Smooth muscle cell of the brain vasculature (primary cell): Measurements from ENCODE around the gene FAAP20.

ENCODE experiments used
- DNase-seq: peaks from one replicate; pipeline ENCODE4 v3.0.0-alpha.2; 2012; ENCODE audit warnings: low read depth, low spot score

The FAAP20 gene

GRCh38 chr1:2178875-2179274, 15.7 kb downstream of the FAAP20 start:
- no peak for DNase-seq

- no peak for DNase-seq
Observed at GRCh38 chr1:2177946-2178538, 16.5 kb downstream of the FAAP20 start.

GRCh38 chr1:2177541-2177940, 17.0 kb downstream of the FAAP20 start:
- DNase-seq = no peak

- DNase-seq = no peak
Observed at GRCh38 chr1:2176615-2177014, 18.0 kb downstream of the FAAP20 start.

- no peak for DNase-seq
Observed at GRCh38 chr1:2175681-2176454, 18.7 kb downstream of the FAAP20 start.

GRCh38 chr1:2175055-2175414, 19.5 kb downstream of the FAAP20 start:
- no peak for DNase-seq

- no peak for DNase-seq
Observed at GRCh38 chr1:2174348-2175054, 20.1 kb downstream of the FAAP20 start.

- no peak for DNase-seq
Observed at GRCh38 chr1:2173546-2174347, 20.8 kb downstream of the FAAP20 start.

- no peak for DNase-seq
Observed at GRCh38 chr1:2172551-2173146, 21.9 kb downstream of the FAAP20 start.

- DNase-seq = no peak
Observed at GRCh38 chr1:2172012-2172411, 22.6 kb downstream of the FAAP20 start.

GRCh38 chr1:2170211-2170610, 24.4 kb downstream of the FAAP20 start:
- no peak for DNase-seq

- no peak for DNase-seq
Observed at GRCh38 chr1:2169200-2169836, 25.3 kb downstream of the FAAP20 start.

GRCh38 chr1:2168535-2168934, 26.0 kb downstream of the FAAP20 start:
- no peak for DNase-seq

- DNase-seq = no peak
Observed at GRCh38 chr1:2168090-2168489, 26.5 kb downstream of the FAAP20 start.

- no peak for DNase-seq
Observed at GRCh38 chr1:2166695-2167094, 27.9 kb downstream of the FAAP20 start.

GRCh38 chr1:2166254-2166653, 28.3 kb downstream of the FAAP20 start:
- DNase-seq = no peak

- no peak for DNase-seq
Observed at GRCh38 chr1:2165646-2166045, 28.9 kb downstream of the FAAP20 start.

- DNase-seq = no peak
Observed at GRCh38 chr1:2163205-2163604, 31.4 kb downstream of the FAAP20 start.

- DNase-seq = no peak
Observed at GRCh38 chr1:2160451-2161300, 33.9 kb downstream of the FAAP20 start.

GRCh38 chr1:2159124-2159523, 35.4 kb downstream of the FAAP20 start:
- DNase-seq = no peak
